WTC11 (cell line): ENCODE results near the gene SYNDIG1.

Experiments
- AFF4 ChIP-seq: sonication (generic); formaldehyde crosslinking; IDR thresholded peaks from 2 replicates; pipeline ENCODE4 v1.8.1; 2023; ENCODE audit warnings: mild to moderate bottlenecking, missing genetic modification reagents, borderline replicate concordance
- FOXK1 ChIP-seq: sonication (generic); formaldehyde crosslinking; IDR thresholded peaks from 2 replicates; pipeline ENCODE4 v1.8.0; 2022; ENCODE audit warnings: mild to moderate bottlenecking, moderate library complexity, missing genetic modification reagents
- HMGA2 ChIP-seq: fragments of 250-450 bp; sonication (Bioruptor Pico); IDR thresholded peaks from 2 replicates; pipeline ENCODE4 v1.4.0; 2021; ENCODE audit warnings: mild to moderate bottlenecking, moderate library complexity
- NR1H2 ChIP-seq: sonication (generic); formaldehyde crosslinking; IDR thresholded peaks from 2 replicates; pipeline ENCODE4 v1.9.0; 2021; ENCODE audit warnings: mild to moderate bottlenecking, moderate library complexity, missing genetic modification reagents
- NR3C1 ChIP-seq: sonication (generic); formaldehyde crosslinking; conservative IDR thresholded peaks from 2 replicates; pipeline ENCODE4 v1.8.1; 2023; ENCODE audit warnings: low read depth, mild to moderate bottlenecking, missing genetic modification reagents
- SMAD3 ChIP-seq: sonication (generic); formaldehyde crosslinking; IDR thresholded peaks from 2 replicates; pipeline ENCODE4 v1.8.0; 2022; ENCODE audit warnings: missing genetic modification reagents, mild to moderate bottlenecking, borderline replicate concordance
- SMAD4 ChIP-seq: sonication (generic); formaldehyde crosslinking; IDR thresholded peaks from 2 replicates; pipeline ENCODE4 v1.8.0; 2022; ENCODE audit warnings: mild to moderate bottlenecking, missing genetic modification reagents
- SOX15 ChIP-seq: fragments of 250-450 bp; sonication (Bioruptor Pico); IDR thresholded peaks from 2 replicates; pipeline ENCODE4 v1.9.0; 2021; ENCODE audit warnings: mild to moderate bottlenecking
- TF ChIP-seq, protein P1 (sequence below): fragments of 200-600 bp; IDR thresholded peaks from 2 replicates; pipeline ENCODE4 v1.8.0; 2022; ENCODE audit warnings: antibody characterized with exemption
- TF ChIP-seq, protein P2 (sequence below): sonication (generic); formaldehyde crosslinking; IDR thresholded peaks from 2 replicates; pipeline ENCODE4 v1.8.0; 2023; ENCODE audit warnings: missing genetic modification reagents
- TF ChIP-seq, protein P3 (sequence below): sonication (generic); formaldehyde crosslinking; IDR thresholded peaks from 2 replicates; pipeline ENCODE4 v1.8.0; 2022; ENCODE audit warnings: mild to moderate bottlenecking, missing genetic modification reagents
- TF ChIP-seq, protein P4 (sequence below): sonication (generic); formaldehyde crosslinking; IDR thresholded peaks from 2 replicates; pipeline ENCODE4 v1.8.0; 2022; ENCODE audit warnings: mild to moderate bottlenecking, missing genetic modification reagents

DNA sequence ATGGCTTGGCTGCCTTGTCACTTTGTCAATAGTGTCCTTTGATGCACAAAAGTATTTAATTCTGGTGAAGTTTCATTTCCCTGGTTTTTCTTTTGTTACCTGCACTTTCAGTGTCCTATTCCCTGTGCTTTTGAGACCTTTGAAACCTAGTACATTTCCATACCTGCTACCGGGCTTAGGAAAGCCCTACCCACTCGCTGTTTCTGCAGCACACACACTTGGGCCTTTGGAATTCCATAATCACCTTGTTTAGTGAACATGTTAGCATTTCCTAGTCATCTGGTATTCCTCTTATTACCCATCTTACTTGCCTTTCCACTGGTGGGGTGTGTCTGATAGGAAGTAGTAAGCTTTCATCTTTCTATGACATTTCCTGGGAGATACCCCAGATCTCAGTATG, 19.3 kb upstream of the SYNDIG1 start:
- no peak for TF ChIP-seq SMAD3 (CRISPR knock-in tag)
- no peak for TF ChIP-seq NR1H2 (CRISPR knock-in tag)
- no peak for TF ChIP-seq FOXK1
- TF ChIP-seq, protein P1, sequence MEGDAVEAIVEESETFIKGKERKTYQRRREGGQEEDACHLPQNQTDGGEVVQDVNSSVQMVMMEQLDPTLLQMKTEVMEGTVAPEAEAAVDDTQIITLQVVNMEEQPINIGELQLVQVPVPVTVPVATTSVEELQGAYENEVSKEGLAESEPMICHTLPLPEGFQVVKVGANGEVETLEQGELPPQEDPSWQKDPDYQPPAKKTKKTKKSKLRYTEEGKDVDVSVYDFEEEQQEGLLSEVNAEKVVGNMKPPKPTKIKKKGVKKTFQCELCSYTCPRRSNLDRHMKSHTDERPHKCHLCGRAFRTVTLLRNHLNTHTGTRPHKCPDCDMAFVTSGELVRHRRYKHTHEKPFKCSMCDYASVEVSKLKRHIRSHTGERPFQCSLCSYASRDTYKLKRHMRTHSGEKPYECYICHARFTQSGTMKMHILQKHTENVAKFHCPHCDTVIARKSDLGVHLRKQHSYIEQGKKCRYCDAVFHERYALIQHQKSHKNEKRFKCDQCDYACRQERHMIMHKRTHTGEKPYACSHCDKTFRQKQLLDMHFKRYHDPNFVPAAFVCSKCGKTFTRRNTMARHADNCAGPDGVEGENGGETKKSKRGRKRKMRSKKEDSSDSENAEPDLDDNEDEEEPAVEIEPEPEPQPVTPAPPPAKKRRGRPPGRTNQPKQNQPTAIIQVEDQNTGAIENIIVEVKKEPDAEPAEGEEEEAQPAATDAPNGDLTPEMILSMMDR, result no peak
- TF ChIP-seq, protein P2, sequence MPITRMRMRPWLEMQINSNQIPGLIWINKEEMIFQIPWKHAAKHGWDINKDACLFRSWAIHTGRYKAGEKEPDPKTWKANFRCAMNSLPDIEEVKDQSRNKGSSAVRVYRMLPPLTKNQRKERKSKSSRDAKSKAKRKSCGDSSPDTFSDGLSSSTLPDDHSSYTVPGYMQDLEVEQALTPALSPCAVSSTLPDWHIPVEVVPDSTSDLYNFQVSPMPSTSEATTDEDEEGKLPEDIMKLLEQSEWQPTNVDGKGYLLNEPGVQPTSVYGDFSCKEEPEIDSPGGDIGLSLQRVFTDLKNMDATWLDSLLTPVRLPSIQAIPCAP (CRISPR knock-in tag), result no peak
- TF ChIP-seq SMAD4 (CRISPR knock-in tag), result no peak
- TF ChIP-seq, protein P3, sequence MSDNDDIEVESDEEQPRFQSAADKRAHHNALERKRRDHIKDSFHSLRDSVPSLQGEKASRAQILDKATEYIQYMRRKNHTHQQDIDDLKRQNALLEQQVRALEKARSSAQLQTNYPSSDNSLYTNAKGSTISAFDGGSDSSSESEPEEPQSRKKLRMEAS (CRISPR knock-in tag), result no peak
- no peak for TF ChIP-seq NR3C1
- TF ChIP-seq, protein P4, sequence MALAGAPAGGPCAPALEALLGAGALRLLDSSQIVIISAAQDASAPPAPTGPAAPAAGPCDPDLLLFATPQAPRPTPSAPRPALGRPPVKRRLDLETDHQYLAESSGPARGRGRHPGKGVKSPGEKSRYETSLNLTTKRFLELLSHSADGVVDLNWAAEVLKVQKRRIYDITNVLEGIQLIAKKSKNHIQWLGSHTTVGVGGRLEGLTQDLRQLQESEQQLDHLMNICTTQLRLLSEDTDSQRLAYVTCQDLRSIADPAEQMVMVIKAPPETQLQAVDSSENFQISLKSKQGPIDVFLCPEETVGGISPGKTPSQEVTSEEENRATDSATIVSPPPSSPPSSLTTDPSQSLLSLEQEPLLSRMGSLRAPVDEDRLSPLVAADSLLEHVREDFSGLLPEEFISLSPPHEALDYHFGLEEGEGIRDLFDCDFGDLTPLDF, result no peak
- no peak for TF ChIP-seq HMGA2
- no peak for TF ChIP-seq AFF4 (CRISPR knock-in tag)
- no peak for TF ChIP-seq SOX15 (CRISPR knock-in tag)
